GM12878 (cell line): Measurements from ENCODE around the gene LRRC7. TPM values are rescaled to one million over a fixed set of nuclear protein-coding genes. Genes with fewer than 3 reads are reported as not detected.

Experiments
- ATAC-seq: fragments of 200-7000 bp; cut with Tn5 transposase; 3 replicates; pipeline ENCODE4 v1.9.1; 2020; ENCODE audit warnings: mild to moderate bottlenecking, moderate library complexity
- BruUV-seq: library from RNA; stranded (reverse); fragments of 400-500 nt; replicated peaks from 2 replicates; lab custom pipeline; 2021; lab: Mats Ljungman, UMichigan
- CTCF ChIA-PET: fragments of 300-600 bp; sonication (Branson Sonifier 250); formaldehyde crosslinking; extraction: SDS; loops from one replicate; lab custom pipeline; 2021; ENCODE audit warnings: inconsistent platforms; lab: Yijun Ruan, JAX
- POLR2A ChIA-PET: fragments of 350-600 bp; formaldehyde crosslinking; extraction: SDS; loops from one replicate; lab custom pipeline; 2021; ENCODE audit warnings: inconsistent platforms; lab: Charles Lee
- RAD21 ChIA-PET: fragments of 300-600 bp; sonication (Branson Sonifier 250); formaldehyde crosslinking; loops from one replicate; lab custom pipeline; 2023; ENCODE audit warnings: antibody characterized with exemption; ENCODE audit not compliant: unreplicated experiment; lab: Charles Lee
- SMC1A ChIA-PET: fragments of 300-600 bp; sonication (Branson Sonifier 250); formaldehyde crosslinking; loops from one replicate; lab custom pipeline; 2023; ENCODE audit not compliant: unreplicated experiment, uncharacterized antibody; lab: Charles Lee
- DNase-seq: peaks from one replicate; pipeline ENCODE4 v3.0.0-alpha.2; 2011; ENCODE audit warnings: low read depth, low spot score
- FAIRE-seq: peaks from 3 replicates; lab custom pipeline; 2011; peaks lifted over from hg19 to GRCh38; lab: Jason Lieb, UNC
- H2AFZ ChIP-seq: 2 replicates; pipeline ENCODE4 v1.6.0; 2011; ENCODE audit warnings: low read depth, low read length, control low read depth; ENCODE audit not compliant: control insufficient read depth
- H3K27ac ChIP-seq: 2 replicates; pipeline ENCODE4 v1.5.1; 2011; ENCODE audit warnings: control low read depth; ENCODE audit not compliant: control insufficient read depth, insufficient read depth
- H3K27me3 ChIP-seq, 2 experiments: replicated peaks in 1 of 2; 2 replicates each; pipeline versions ENCODE4 v1.6.0 to v1.6.1; 2011; ENCODE audit warnings: low read length in 1 of 2; ENCODE audit not compliant: control insufficient read depth in 2 of 2, insufficient read depth in 2 of 2
- H3K36me3 ChIP-seq, 2 experiments: 2 replicates each; pipeline ENCODE4 v1.5.1; 2011; ENCODE audit warnings: low read length in 1 of 2; ENCODE audit not compliant: control insufficient read depth in 2 of 2, insufficient read depth in 2 of 2
- H3K4me1 ChIP-seq: 2 replicates; pipeline ENCODE4 v1.6.1; 2011; ENCODE audit warnings: mild to moderate bottlenecking, low read length, moderate library complexity, mixed read lengths; ENCODE audit not compliant: control insufficient read depth, insufficient read depth
- H3K4me2 ChIP-seq: 2 replicates; pipeline ENCODE4 v1.6.0; 2011; ENCODE audit warnings: control low read depth; ENCODE audit not compliant: control insufficient read depth, insufficient read depth
- H3K4me3 ChIP-seq: fragments of 200-600 bp; sonication (generic); 2 replicates; pipeline ENCODE4 v1.5.1; 2016
- H3K79me2 ChIP-seq: 2 replicates; pipeline ENCODE4 v1.6.0; 2011; ENCODE audit warnings: low read length; ENCODE audit not compliant: control insufficient read depth, insufficient read depth
- H3K9ac ChIP-seq: 2 replicates; pipeline ENCODE4 v1.8.0; 2011; ENCODE audit warnings: low read length, control low read depth, mixed read lengths; ENCODE audit not compliant: control insufficient read depth, insufficient read depth
- H3K9me3 ChIP-seq: replicated peaks from 3 replicates; pipeline ENCODE4 v1.5.1; 2011; ENCODE audit warnings: mild to moderate bottlenecking, low read length; ENCODE audit not compliant: control insufficient read depth, insufficient read depth
- H4K20me1 ChIP-seq: 2 replicates; pipeline ENCODE4 v1.6.0; 2011; ENCODE audit not compliant: control insufficient read depth, insufficient read depth
- EZH2 ChIP-seq: IDR thresholded peaks from 2 replicates; pipeline ENCODE4 v1.6.1; 2012; ENCODE audit warnings: low read depth, mild to moderate bottlenecking, control low read depth, inconsistent platforms, low read length, borderline replicate concordance; ENCODE audit not compliant: control insufficient read depth
- IRF4 ChIP-seq: IDR thresholded peaks from 2 replicates; pipeline ENCODE4 v1.6.1; 2011; ENCODE audit warnings: low read depth, low read length
- KLF5 ChIP-seq: fragments of 450-650 bp; IDR thresholded peaks from 2 replicates; pipeline ENCODE4 v1.6.1; 2014; ENCODE audit warnings: mild to moderate bottlenecking; ENCODE audit not compliant: partially characterized antibody
- NR2C1 ChIP-seq: fragments of 450-650 bp; IDR thresholded peaks from 2 replicates; pipeline ENCODE4 v1.6.1; 2017; ENCODE audit warnings: antibody characterized with exemption, mild to moderate bottlenecking, moderate library complexity
- NR2F1 ChIP-seq: fragments of 450-650 bp; conservative IDR thresholded peaks from 2 replicates; pipeline ENCODE4 v1.6.1; 2017; ENCODE audit warnings: mild to moderate bottlenecking
- SIX5 ChIP-seq: IDR thresholded peaks from 2 replicates; pipeline ENCODE4 v1.6.1; 2011; ENCODE audit warnings: mild to moderate bottlenecking, low read depth, low read length, moderate library complexity; ENCODE audit not compliant: severe bottlenecking
- SMAD5 ChIP-seq: IDR thresholded peaks from 2 replicates; pipeline ENCODE4 v1.6.1; 2016; ENCODE audit warnings: antibody characterized with exemption, low read depth
- SMARCA5 ChIP-seq: fragments of 450-650 bp; IDR thresholded peaks from 2 replicates; pipeline ENCODE4 v1.6.1; 2017; ENCODE audit warnings: mild to moderate bottlenecking
- SREBF2 ChIP-seq: IDR thresholded peaks from 2 replicates; pipeline ENCODE4 v1.6.1; 2012; ENCODE audit warnings: mild to moderate bottlenecking, low read length
- ZNF217 ChIP-seq: fragments of 450-650 bp; IDR thresholded peaks from 2 replicates; pipeline ENCODE4 v1.6.1; 2017; ENCODE audit warnings: antibody characterized with exemption, mild to moderate bottlenecking
- WGBS: methylation state at CpG from one replicate; pipeline ENCODE4 v1.1.6; 2016; ENCODE audit warnings: low lambda C conversion rate; ENCODE audit not compliant: insufficient replicate concordance, insufficient coverage; ENCODE audit errors: missing lambda C conversion rate; 5-methylcytosine and 5-hydroxymethylcytosine counted together
- in situ Hi-C: fragments of 300-500 bp; cut with MboI; formaldehyde crosslinking; loops from 9 replicates; pipeline ENCODE4 v1.14.3; 2018; ENCODE audit warnings: mixed read lengths
- intact Hi-C: fragments of 100-400 bp; cut with micrococcal nuclease; formaldehyde crosslinking; loops from one replicate; pipeline ENCODE4 v1.14.2; 2022; ENCODE audit not compliant: unreplicated experiment
- polyA plus RNA-seq, 11 experiments: library from polyadenylated mRNA; depleted of rRNA in 4 of 11; unstranded in 6 of 11; stranded (reverse) in 5 of 11; fragments of >200 nt; fragmentation: Nextera tagmentation in 4 of 11; fragmentation: Illumina TruSeq in 1 of 11; extraction: Ambion mirVana in 4 of 11; extraction: Trizol in 1 of 11; gene quantifications; 1 replicate in 1 of 11; 2 replicates in 10 of 11; pipeline versions ENCODE4 v1.2.1 to v1.2.3, GENCODE V29; 2011 to 2016; ENCODE audit warnings: inconsistent platforms in 2 of 11, missing spikeins in 2 of 11, low read depth in 1 of 11
- total RNA-seq, 4 experiments: library from RNA; depleted of rRNA in 3 of 4; stranded (reverse); fragments of >200 nt in 3 of 4; fragmentation: Illumina TruSeq in 1 of 4; extraction: Trizol in 1 of 4; gene quantifications; 2 replicates each; pipeline versions ENCODE4 v1.2.1 to v1.2.3, GENCODE V29; 2013 to 2021

LRRC7 gene
- total and polyA plus RNA-seq, 10 of the 15 experiments (the other 5 are each of a cell fraction or from before 2014, with no cell fraction given) = 0.05 to 1.4 (median 0.24) TPM; not detected in 5

DNA sequence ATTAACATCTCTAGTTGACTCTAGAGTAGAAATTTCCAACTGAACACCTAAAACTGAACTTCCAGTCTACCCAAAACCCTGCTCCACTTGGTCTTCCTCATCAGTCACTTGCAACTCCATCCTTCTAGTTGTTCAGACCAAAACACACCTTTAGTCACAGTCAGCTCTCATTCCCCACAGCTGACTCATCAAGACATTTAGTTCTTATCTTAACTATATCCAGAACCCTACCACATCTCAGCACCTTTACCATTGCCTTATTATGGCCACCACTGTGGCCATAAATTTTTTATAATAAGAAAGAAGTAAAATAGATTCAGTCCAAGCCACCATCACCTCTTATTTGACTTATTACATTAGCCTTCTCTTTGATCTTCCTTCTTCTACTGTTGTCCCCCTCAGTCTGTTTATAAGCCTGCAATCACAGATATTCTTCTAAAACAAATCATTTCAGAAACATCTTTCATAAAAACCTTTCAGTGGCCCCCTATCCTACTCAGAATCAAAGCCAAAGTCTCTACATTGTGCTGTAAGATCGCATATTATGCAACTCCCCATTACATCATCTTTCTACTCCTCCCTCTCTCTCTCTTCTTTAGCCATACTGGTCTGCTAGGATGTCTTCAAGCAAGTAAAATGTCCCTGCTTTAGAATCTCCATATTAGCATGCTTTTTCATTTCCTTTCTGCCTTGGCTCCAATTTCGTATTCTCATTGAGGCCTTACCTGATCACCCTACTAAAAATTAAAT, 361.8 kb downstream of the LRRC7 start:
- H3K79me2 ChIP-seq = no peaks in the 10 kb centered on the region
- H3K27ac ChIP-seq = no peak overlapping the region
- no peak overlapping the region for H3K9ac ChIP-seq
- no peaks in the 10 kb centered on the region for H3K4me1 ChIP-seq
- H3K27me3 ChIP-seq = no peaks in the 10 kb centered on the region
- H3K9me3 ChIP-seq = no peaks in the 10 kb centered on the region
- ChIA-PET POLR2A (no interaction called here), CTCF (no interaction called here), SMC1A (no interaction called here), RAD21 (no interaction called here)
- TF ChIP-seq SREBF2 (no peak), SMAD5 (no peak), SMARCA5 (no peak), EZH2 (no peak), NR2F1 (no peak), KLF5 (no peak), NR2C1 (no peak), SIX5 (no peak), IRF4 (no peak), ZNF217 (no peak)
- intact Hi-C loops (no loop called here), in situ Hi-C loops (no loop called here)
- H3K4me2 ChIP-seq = no peak overlapping the region
- no peak overlapping the region for H3K4me3 ChIP-seq
- 3% methylated on average over 2 of the region's 2 CpGs for WGBS
- H3K36me3 ChIP-seq = no peaks in the 10 kb centered on the region
- FAIRE-seq = no peak
- no peaks in the 10 kb centered on the region for H4K20me1 ChIP-seq
- no TSS peak for BruUV-seq
- DNase-seq = no peak
- no peak overlapping the region for H2AFZ ChIP-seq
- ATAC-seq = no peak
